ENCODE results near the gene CAMK2A. TPM values are rescaled to one million over a fixed set of nuclear protein-coding genes. Genes with fewer than 3 reads are reported as not detected.
A peak's percentile ranks its signal among the peaks of the same experiment; 100 is the strongest.

Gene CAMK2A
- polyA plus RNA-seq, 2 of the 4 experiments (the other 2 are of a cell fraction), result 0.09 to 0.93 TPM

DNA sequence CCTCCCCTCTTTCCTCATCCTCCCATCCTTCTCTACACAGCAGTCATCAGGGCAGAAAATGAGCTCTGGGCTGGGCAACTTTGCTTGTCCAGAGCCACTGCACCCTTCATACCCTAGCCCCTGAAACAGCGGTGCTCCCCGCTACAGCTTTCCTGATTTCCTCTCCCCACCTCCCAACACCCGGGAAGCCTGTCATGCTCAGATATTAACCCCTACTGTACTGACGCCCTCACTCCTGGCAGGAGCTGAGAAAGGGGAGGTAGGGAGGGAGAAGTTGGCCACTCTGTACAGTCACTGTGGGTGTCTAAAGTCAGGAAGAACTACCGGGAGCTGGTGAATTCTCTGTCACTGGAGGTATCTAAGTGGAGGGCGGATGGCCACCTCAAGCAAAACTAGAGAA lies 782 bp downstream of the CAMK2A start:
- POLR2A ChIA-PET, result interaction anchor here (0.5 to 0.6 kb wide), 2 partner anchors 16 to 122 kb away, joined by 3 read pairs; no protein-coding TSS in a partner anchor
- Histone ChIP-seq H3K27ac (no peak overlapping the region), H3K4me1 (peaks cover 4% of the 10 kb centered on the region; the same call in 1 of the 3 replicates), H3K4me2 (no peak overlapping the region), H3K9me3 (no peaks in the 10 kb centered on the region), H3K4me3 (no peak overlapping the region)
- DNase-seq (ENCODE audit: low read depth in 1 of 2, low spot score in 1 of 2) (no peak), ATAC-seq (no peak), FAIRE-seq (no peak)
- CTCF ChIA-PET, result interaction anchor here (0.7 to 5.0 kb wide), 3 partner anchors 41 to 94 kb away, joined by 3 to 25 read pairs (median 3); no protein-coding TSS in a partner anchor
- 58% methylated on average over 6 of the region's 6 CpGs for WGBS (ENCODE audit: missing lambda C conversion rate)
- TF ChIP-seq HDAC2 (IDR thresholded peaks at IDR 0.05) (no peak), HOXB5 (CRISPR knock-in tag; IDR thresholded peaks at IDR 0.05) (no peak), HES2 (IDR thresholded peaks at IDR 0.05) (no peak), NR3C1 (IDR thresholded peaks at IDR 0.05) (no peak), KDM5A (IDR thresholded peaks at IDR 0.05) (no peak), BHLHE40 (IDR thresholded peaks at IDR 0.05; ENCODE audit: low read depth, low read length) (no peak), JUN (IDR thresholded peaks at IDR 0.05) (no peak), TP53 (CRISPR knock-in tag; IDR thresholded peaks at IDR 0.05) (no peak), JUNB (IDR thresholded peaks at IDR 0.05) (no peak), CBX8 (IDR thresholded peaks at IDR 0.05) (no peak), ZC3H11A (IDR thresholded peaks at IDR 0.05) (no peak), ZFP36 (IDR thresholded peaks at IDR 0.05; ENCODE audit: borderline replicate concordance, partially characterized antibody) (no peak), MAZ (IDR thresholded peaks at IDR 0.05; ENCODE audit: borderline replicate concordance, low read depth, low read length) (no peak)
- TF ChIP-seq, protein P1, sequence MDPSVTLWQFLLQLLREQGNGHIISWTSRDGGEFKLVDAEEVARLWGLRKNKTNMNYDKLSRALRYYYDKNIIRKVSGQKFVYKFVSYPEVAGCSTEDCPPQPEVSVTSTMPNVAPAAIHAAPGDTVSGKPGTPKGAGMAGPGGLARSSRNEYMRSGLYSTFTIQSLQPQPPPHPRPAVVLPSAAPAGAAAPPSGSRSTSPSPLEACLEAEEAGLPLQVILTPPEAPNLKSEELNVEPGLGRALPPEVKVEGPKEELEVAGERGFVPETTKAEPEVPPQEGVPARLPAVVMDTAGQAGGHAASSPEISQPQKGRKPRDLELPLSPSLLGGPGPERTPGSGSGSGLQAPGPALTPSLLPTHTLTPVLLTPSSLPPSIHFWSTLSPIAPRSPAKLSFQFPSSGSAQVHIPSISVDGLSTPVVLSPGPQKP (IDR thresholded peaks at IDR 0.05; ENCODE audit: low read depth, low read length), result no peak
- TF ChIP-seq, protein P2, sequence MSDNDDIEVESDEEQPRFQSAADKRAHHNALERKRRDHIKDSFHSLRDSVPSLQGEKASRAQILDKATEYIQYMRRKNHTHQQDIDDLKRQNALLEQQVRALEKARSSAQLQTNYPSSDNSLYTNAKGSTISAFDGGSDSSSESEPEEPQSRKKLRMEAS (IDR thresholded peaks at IDR 0.05), result no peak
- TF ChIP-seq, protein P3, sequence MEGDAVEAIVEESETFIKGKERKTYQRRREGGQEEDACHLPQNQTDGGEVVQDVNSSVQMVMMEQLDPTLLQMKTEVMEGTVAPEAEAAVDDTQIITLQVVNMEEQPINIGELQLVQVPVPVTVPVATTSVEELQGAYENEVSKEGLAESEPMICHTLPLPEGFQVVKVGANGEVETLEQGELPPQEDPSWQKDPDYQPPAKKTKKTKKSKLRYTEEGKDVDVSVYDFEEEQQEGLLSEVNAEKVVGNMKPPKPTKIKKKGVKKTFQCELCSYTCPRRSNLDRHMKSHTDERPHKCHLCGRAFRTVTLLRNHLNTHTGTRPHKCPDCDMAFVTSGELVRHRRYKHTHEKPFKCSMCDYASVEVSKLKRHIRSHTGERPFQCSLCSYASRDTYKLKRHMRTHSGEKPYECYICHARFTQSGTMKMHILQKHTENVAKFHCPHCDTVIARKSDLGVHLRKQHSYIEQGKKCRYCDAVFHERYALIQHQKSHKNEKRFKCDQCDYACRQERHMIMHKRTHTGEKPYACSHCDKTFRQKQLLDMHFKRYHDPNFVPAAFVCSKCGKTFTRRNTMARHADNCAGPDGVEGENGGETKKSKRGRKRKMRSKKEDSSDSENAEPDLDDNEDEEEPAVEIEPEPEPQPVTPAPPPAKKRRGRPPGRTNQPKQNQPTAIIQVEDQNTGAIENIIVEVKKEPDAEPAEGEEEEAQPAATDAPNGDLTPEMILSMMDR (IDR thresholded peaks at IDR 0.05), result no peak

DNA sequence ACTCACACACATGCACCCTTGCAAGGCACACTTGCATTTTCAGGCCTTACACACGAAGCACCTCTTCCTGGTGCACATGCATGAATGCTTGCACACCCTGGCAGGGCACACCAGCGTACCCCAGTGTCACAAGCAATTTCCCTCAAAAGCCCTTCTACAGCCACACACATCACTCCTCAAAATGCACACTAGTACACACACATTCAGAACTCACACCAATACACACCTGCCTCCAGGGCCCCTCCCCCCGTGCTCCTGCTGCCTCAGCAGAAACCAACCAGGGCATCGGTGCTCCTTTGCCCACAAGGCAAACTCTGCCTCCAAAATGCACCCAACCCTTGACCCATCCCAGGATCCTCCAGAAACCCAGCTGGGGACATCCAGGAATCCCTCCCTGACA lies 1.2 kb downstream of the CAMK2A start:
- CTCF ChIA-PET, result interaction anchor here (0.7 to 1.8 kb wide), 4 partner anchors 22 to 95 kb away, joined by 3 to 9 read pairs (median 3); no protein-coding TSS in a partner anchor
- no peak for DNase-seq (ENCODE audit: low read depth in 1 of 2, low spot score in 1 of 2)
- no peak for FAIRE-seq
- WGBS (ENCODE audit: missing lambda C conversion rate), result 74% methylated on average over 4 of the region's 4 CpGs
- Histone ChIP-seq H3K9me3 (no peaks in the 10 kb centered on the region), H3K4me3 (no peak overlapping the region), H3K27ac (no peak overlapping the region), H3K4me2 (no peak overlapping the region), H3K4me1 (peaks cover 4% of the 10 kb centered on the region; the same call in 1 of the 3 replicates)
- TF ChIP-seq MAZ (IDR thresholded peaks at IDR 0.05; ENCODE audit: borderline replicate concordance, low read depth, low read length) (no peak), NR3C1 (IDR thresholded peaks at IDR 0.05) (no peak), MAFK (IDR thresholded peaks at IDR 0.05; ENCODE audit: partially characterized antibody) (peak; percentile 52), BCL3 (IDR thresholded peaks at IDR 0.05) (no peak)
- POLR2A ChIA-PET, result no interaction called here
- no peak for ATAC-seq

- H3K27ac ChIP-seq, result no peak overlapping the region
- H3K4me3 ChIP-seq, result no peak overlapping the region
- CTCF ChIA-PET, result interaction anchor here (0.7 to 1.8 kb wide), 4 partner anchors 23 to 42 kb away, joined by 3 to 9 read pairs (median 4); no protein-coding TSS in a partner anchor
- no peak overlapping the region for H3K4me2 ChIP-seq
- DNase-seq (ENCODE audit: low read depth in 1 of 2, low spot score in 1 of 2) (peak; percentile 57 to 82), ATAC-seq (peak; percentile 88 to 96), FAIRE-seq (no peak)
- TF ChIP-seq, protein P3 (IDR thresholded peaks at IDR 0.05), result peak; percentile 20; the same call in 1 of the 3 replicates
- peak in 1 of 2 experiments; percentile 36; a peak in 1 of 5 replicates for TF ChIP-seq RAD21 (conservative IDR thresholded peaks at IDR 0.05 in 1 of 2, IDR thresholded peaks at IDR 0.05 in 1 of 2)
- no peak for TF ChIP-seq NFE2L2 (conservative IDR thresholded peaks at IDR 0.05; ENCODE audit: low read length)
- POLR2A ChIA-PET, result no interaction called here
- 31% methylated on average over 5 of the region's 5 CpGs for WGBS (ENCODE audit: missing lambda C conversion rate)
- no peaks in the 10 kb centered on the region for H3K9me3 ChIP-seq
- H3K4me1 ChIP-seq, result peaks cover 4% of the 10 kb centered on the region; the same call in 1 of the 3 replicates
Measured at GRCh38 chr5:150286820-150287219, 2.8 kb downstream of the CAMK2A start.

Data from A549 (cell line).